ENCODE results near the gene AVEN.

DNA sequence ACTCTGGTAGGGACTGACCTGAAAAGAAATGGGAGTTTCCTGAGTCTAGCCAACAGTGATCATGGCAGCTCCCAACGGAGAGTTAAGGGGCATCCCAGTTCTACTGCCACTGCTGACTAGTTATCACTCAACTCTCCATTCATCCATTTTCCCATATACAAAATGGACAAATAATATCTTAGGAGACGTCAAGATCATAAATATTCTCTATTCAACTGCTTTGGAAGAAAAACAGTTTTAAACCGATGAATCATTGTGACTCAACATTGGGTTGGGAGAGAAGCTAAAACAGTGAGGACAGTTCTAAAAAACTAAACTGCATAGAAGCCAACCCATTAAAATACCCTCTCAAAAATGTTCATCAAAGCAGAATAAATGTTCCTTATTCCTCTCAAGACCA lies 128.3 kb downstream of the AVEN start:
- TF ChIP-seq EZH2 (optimal IDR thresholded peaks at IDR 0.05; ENCODE audit: low read depth, low read length) (no peak), EZH2phosphoT487 (IDR thresholded peaks at IDR 0.05; ENCODE audit: low read length) (no peak)
- TF ChIP-seq, protein P1, sequence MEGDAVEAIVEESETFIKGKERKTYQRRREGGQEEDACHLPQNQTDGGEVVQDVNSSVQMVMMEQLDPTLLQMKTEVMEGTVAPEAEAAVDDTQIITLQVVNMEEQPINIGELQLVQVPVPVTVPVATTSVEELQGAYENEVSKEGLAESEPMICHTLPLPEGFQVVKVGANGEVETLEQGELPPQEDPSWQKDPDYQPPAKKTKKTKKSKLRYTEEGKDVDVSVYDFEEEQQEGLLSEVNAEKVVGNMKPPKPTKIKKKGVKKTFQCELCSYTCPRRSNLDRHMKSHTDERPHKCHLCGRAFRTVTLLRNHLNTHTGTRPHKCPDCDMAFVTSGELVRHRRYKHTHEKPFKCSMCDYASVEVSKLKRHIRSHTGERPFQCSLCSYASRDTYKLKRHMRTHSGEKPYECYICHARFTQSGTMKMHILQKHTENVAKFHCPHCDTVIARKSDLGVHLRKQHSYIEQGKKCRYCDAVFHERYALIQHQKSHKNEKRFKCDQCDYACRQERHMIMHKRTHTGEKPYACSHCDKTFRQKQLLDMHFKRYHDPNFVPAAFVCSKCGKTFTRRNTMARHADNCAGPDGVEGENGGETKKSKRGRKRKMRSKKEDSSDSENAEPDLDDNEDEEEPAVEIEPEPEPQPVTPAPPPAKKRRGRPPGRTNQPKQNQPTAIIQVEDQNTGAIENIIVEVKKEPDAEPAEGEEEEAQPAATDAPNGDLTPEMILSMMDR (IDR thresholded peaks at IDR 0.05; ENCODE audit: low read length) = no peak
